Kidney (tissue), 14 donors: ENCODE measurements around the gene ARHGAP42. TPM values are rescaled to one million over a fixed set of nuclear protein-coding genes. Genes with fewer than 3 reads are reported as not detected.

Experiments used
- DNase-seq, 5 donors: peaks; one replicate each; pipeline ENCODE4 v3.0.0-alpha.2; 2013 to 2020
- FAIRE-seq: peaks from 2 replicates; lab custom pipeline; 2012; peaks lifted over from hg19 to GRCh38; lab: Jason Lieb, UNC
- H3K27ac ChIP-seq, 2 donors: one replicate each; pipeline ENCODE4 v1.7.0; 2013; ENCODE audit warnings: low read depth in 2 of 2, low read length in 2 of 2, inconsistent platforms in 1 of 2
- H3K27me3 ChIP-seq: one replicate; pipeline ENCODE4 v1.7.1; 2013; ENCODE audit warnings: low read length, inconsistent platforms; ENCODE audit not compliant: control insufficient read depth, insufficient read depth
- H3K36me3 ChIP-seq, 3 donors: one replicate each; pipeline versions ENCODE4 v1.7.0 to v1.7.1; 2013; ENCODE audit warnings: low read length in 3 of 3, control low read depth in 1 of 3, inconsistent platforms in 1 of 3; ENCODE audit not compliant: insufficient read depth in 3 of 3, control insufficient read depth in 2 of 3
- H3K4me1 ChIP-seq, 3 donors: one replicate each; pipeline versions ENCODE4 v1.7.0 to v1.7.1; 2013; ENCODE audit warnings: low read length in 3 of 3, inconsistent platforms in 1 of 3, low read depth in 1 of 3; ENCODE audit not compliant: control insufficient read depth in 2 of 3, insufficient read depth in 2 of 3
- H3K4me3 ChIP-seq, 3 donors: one replicate each; pipeline versions ENCODE4 v1.7.0 to v1.8.1; 2013; ENCODE audit warnings: low read length in 3 of 3, control low read depth in 1 of 3, inconsistent platforms in 1 of 3
- H3K9ac ChIP-seq, 3 donors: one replicate each; pipeline versions ENCODE4 v1.7.0 to v1.7.1; 2013; ENCODE audit warnings: low read length in 3 of 3, control low read depth in 1 of 3, inconsistent platforms in 1 of 3
- H3K9me3 ChIP-seq, 3 donors: one replicate each; pipeline versions ENCODE4 v1.7.0 to v1.7.1; 2013; ENCODE audit warnings: low read length in 3 of 3, control low read depth in 1 of 3, inconsistent platforms in 1 of 3; ENCODE audit not compliant: control insufficient read depth in 2 of 3, insufficient read depth in 1 of 3
- intact Hi-C: fragments of 100-400 bp; cut with DNase I; formaldehyde crosslinking; loops from one replicate; pipeline ENCODE4 v1.11.1; 2022
- polyA plus RNA-seq: library from polyadenylated mRNA; stranded (reverse); fragments of 350-450 nt; fragmentation: Illumina TruSeq; extraction: RNeasy Lipid Tissue Mini Kit (QIAGEN cat#74804); gene quantifications from one replicate; pipeline ENCODE4 v1.2.3, GENCODE V29; 2014; ENCODE audit warnings: low read depth, low replicate concordance; ENCODE audit not compliant: insufficient read depth
- total RNA-seq: library from RNA; stranded (reverse); fragmentation: NEBNext Ultra II Directional; extraction: Animal tissue kit (Norgen Biotek cat#: 25700); gene quantifications from one replicate; pipeline ENCODE4 v1.2.1, GENCODE V29; 2021
- TF ChIP-seq, protein P1 (sequence below): IDR thresholded peaks from 3 replicates; pipeline ENCODE4 v1.5.1; 2012; ENCODE audit warnings: mild to moderate bottlenecking, moderate library complexity, borderline replicate concordance; ENCODE audit not compliant: insufficient read depth; ENCODE audit errors: extremely low read depth
- donor health status: control.
- donor health status: control.
- donor health status: control.
- donor health status: control.
- donor health status: control.
- donor health status: DM: yes; HTN: yes; CAD: no.
- donor health status: Normal renal cell carcinoma (clear cell type).

Gene ARHGAP42
- total and polyA plus RNA-seq, 2 donors from 2014 or later = 4.2 to 18.9 TPM

GRCh38 chr11:100902454-100903141, 215.5 kb downstream of the ARHGAP42 start:
- H3K4me3 ChIP-seq = no peak overlapping the region
- intact Hi-C loops = no loop called here
- no peaks in the 10 kb centered on the region for H3K4me1 ChIP-seq
- FAIRE-seq (no peak), DNase-seq (no peak)
- TF ChIP-seq, protein P1, sequence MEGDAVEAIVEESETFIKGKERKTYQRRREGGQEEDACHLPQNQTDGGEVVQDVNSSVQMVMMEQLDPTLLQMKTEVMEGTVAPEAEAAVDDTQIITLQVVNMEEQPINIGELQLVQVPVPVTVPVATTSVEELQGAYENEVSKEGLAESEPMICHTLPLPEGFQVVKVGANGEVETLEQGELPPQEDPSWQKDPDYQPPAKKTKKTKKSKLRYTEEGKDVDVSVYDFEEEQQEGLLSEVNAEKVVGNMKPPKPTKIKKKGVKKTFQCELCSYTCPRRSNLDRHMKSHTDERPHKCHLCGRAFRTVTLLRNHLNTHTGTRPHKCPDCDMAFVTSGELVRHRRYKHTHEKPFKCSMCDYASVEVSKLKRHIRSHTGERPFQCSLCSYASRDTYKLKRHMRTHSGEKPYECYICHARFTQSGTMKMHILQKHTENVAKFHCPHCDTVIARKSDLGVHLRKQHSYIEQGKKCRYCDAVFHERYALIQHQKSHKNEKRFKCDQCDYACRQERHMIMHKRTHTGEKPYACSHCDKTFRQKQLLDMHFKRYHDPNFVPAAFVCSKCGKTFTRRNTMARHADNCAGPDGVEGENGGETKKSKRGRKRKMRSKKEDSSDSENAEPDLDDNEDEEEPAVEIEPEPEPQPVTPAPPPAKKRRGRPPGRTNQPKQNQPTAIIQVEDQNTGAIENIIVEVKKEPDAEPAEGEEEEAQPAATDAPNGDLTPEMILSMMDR = no peak
- no peaks in the 10 kb centered on the region for H3K27me3 ChIP-seq
- no peak overlapping the region for H3K9ac ChIP-seq
- H3K36me3 ChIP-seq = no peaks in the 10 kb centered on the region
- no peak overlapping the region for H3K27ac ChIP-seq
- H3K9me3 ChIP-seq = no peaks in the 10 kb centered on the region

DNA sequence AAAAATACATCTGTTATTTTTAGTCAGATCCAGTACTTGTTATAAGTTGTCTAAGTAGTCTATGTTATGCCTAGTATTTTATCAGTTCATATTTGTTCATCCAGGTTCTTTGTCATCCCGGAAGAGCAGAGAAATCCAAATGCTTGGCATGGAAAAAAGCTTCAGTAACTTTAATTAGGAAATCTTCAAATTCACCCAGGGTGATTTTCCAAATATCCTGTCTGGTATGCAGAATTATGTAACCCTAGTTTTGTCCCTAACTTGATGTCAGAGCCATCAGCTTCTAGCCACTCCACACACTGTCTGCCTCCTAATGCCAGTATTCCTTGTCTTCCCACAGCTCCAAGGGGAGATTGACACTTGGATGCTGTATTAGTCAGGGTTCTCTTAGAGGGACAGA, 216.2 kb downstream of the ARHGAP42 start:
- TF ChIP-seq, protein P1 = no peak
- no peaks in the 10 kb centered on the region for H3K36me3 ChIP-seq
- intact Hi-C loops = no loop called here
- no peak overlapping the region for H3K9ac ChIP-seq
- no peaks in the 10 kb centered on the region for H3K9me3 ChIP-seq
- no peaks in the 10 kb centered on the region for H3K27me3 ChIP-seq
- FAIRE-seq = no peak
- H3K4me1 ChIP-seq = no peaks in the 10 kb centered on the region
- no peak overlapping the region for H3K4me3 ChIP-seq
- no peak for DNase-seq
- no peak overlapping the region for H3K27ac ChIP-seq

DNA sequence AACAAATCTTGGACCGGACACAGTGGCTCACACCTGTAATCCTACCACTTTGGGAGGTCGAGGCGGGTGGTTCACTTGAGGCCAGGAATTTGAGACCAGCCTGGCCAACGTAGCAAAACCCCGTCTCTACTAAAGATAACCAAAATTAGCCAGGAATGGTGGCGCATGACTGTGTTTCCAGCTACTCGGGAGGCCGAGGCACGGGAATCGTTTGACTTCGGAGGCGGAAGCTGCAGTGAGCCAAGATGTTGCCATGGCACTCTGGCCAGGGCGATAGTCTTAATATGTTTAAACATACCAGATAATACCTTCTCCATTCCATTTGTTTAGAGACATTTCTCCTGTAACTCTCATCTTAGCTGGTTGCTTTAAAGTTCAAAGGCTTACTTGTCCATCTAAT, 218.6 kb downstream of the ARHGAP42 start:
- H3K27me3 ChIP-seq = no peaks in the 10 kb centered on the region
- DNase-seq (no peak), FAIRE-seq (no peak)
- intact Hi-C loops = no loop called here
- H3K9ac ChIP-seq = no peak overlapping the region
- no peaks in the 10 kb centered on the region for H3K4me1 ChIP-seq
- TF ChIP-seq, protein P1 = no peak
- H3K36me3 ChIP-seq = no peaks in the 10 kb centered on the region
- no peaks in the 10 kb centered on the region for H3K9me3 ChIP-seq
- no peak overlapping the region for H3K27ac ChIP-seq
- no peak overlapping the region for H3K4me3 ChIP-seq

GRCh38 chr11:100908746-100909145, 221.7 kb downstream of the ARHGAP42 start:
- H3K4me1 ChIP-seq = no peaks in the 10 kb centered on the region
- TF ChIP-seq, protein P1 = no peak
- no peak overlapping the region for H3K27ac ChIP-seq
- intact Hi-C loops = no loop called here
- H3K9me3 ChIP-seq = no peaks in the 10 kb centered on the region
- no peaks in the 10 kb centered on the region for H3K27me3 ChIP-seq
- no peak for FAIRE-seq
- no peak overlapping the region for H3K4me3 ChIP-seq
- H3K36me3 ChIP-seq = no peaks in the 10 kb centered on the region
- no peak overlapping the region for H3K9ac ChIP-seq
- no peak for DNase-seq
